Fibroblast of pulmonary artery (primary cell): ENCODE data around the gene DOCK10.

ENCODE experiments used
- DNase-seq: peaks from one replicate; pipeline ENCODE4 v3.0.0-alpha.2; 2010; ENCODE audit warnings: low read depth
- H3K4me3 ChIP-seq: replicated peaks from 2 replicates; pipeline ENCODE4 v1.5.1; 2011; ENCODE audit warnings: low read depth, mild to moderate bottlenecking, control low read depth, low read length, moderate library complexity
- CTCF ChIP-seq: IDR thresholded peaks from 2 replicates; pipeline ENCODE4 v1.5.1; 2011; ENCODE audit warnings: mild to moderate bottlenecking, control low read depth, low read length, inconsistent platforms; ENCODE audit errors: missing control alignments

Gene DOCK10

GRCh38 chr2:225033440-225034318, 8.6 kb downstream of the DOCK10 start:
- TF ChIP-seq CTCF: no peak

GRCh38 chr2:225032246-225032645, 10.0 kb downstream of the DOCK10 start:
- H3K4me3 ChIP-seq: no peak overlapping the region
- TF ChIP-seq CTCF: no peak
- no peak for DNase-seq

More at GRCh38 chr2:225033440-225034318, 8.6 kb downstream of the DOCK10 start:
- no peak for DNase-seq
- no peak overlapping the region for H3K4me3 ChIP-seq

- no peak overlapping the region for H3K4me3 ChIP-seq
- no peak for TF ChIP-seq CTCF
Observed at GRCh38 chr2:225031599-225031998, 10.7 kb downstream of the DOCK10 start.

GRCh38 chr2:225030893-225031292, 11.4 kb downstream of the DOCK10 start:
- no peak for DNase-seq
- no peak overlapping the region for H3K4me3 ChIP-seq
- TF ChIP-seq CTCF: no peak

More at GRCh38 chr2:225031599-225031998, 10.7 kb downstream of the DOCK10 start:
- no peak for DNase-seq

- DNase-seq: no peak
Observed at GRCh38 chr2:225030203-225030602, 12.1 kb downstream of the DOCK10 start.

GRCh38 chr2:225028572-225028971, 13.7 kb downstream of the DOCK10 start:
- TF ChIP-seq CTCF: no peak
- H3K4me3 ChIP-seq: no peak overlapping the region
- no peak for DNase-seq

More at GRCh38 chr2:225030203-225030602, 12.1 kb downstream of the DOCK10 start:
- no peak for TF ChIP-seq CTCF
- no peak overlapping the region for H3K4me3 ChIP-seq
